ENCODE data around the gene FOXO6. TPM values are rescaled to one million over a fixed set of nuclear protein-coding genes. Genes with fewer than 3 reads are reported as not detected.

Gene FOXO6
- total RNA-seq, 1 donor from 2014 or later, result 2.8 TPM

DNA sequence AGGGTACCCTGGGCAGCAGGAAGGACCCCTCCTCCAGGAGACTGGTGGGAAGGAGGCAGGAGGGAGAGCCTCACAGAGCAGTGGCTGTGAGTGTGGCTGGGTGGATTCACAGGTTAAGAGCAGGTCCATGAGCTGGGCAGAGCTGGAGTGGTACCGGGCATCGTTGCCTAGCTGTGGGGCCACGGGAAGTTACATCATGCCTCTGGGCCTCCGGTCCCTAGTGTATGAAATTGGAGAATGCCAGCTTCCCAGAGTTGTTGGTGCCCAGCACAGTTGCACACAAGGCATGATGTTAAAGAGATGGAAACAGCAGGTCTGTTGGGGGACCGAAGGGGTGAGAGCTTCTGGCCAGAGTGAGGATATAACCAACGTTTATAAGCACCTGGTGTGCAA lies 18.5 kb downstream of the FOXO6 start:
- H3K9me3 Mint-ChIP-seq (ENCODE audit: low read depth), result no peaks in the 10 kb centered on the region
- no peak for TF ChIP-seq CTCF (IDR thresholded peaks at IDR 0.05; ENCODE audit: unreplicated experiment)
- peaks cover 30% of the 10 kb centered on the region for H3K4me1 Mint-ChIP-seq (ENCODE audit: low read depth)
- peaks cover 60% of the 10 kb centered on the region for H3K27me3 Mint-ChIP-seq
- no peak overlapping the region for H3K4me3 Mint-ChIP-seq (ENCODE audit: low read depth)
- H3K27ac Mint-ChIP-seq, result no peak overlapping the region
- no peaks in the 10 kb centered on the region for H3K36me3 Mint-ChIP-seq (ENCODE audit: insufficient read depth)
- no peak for DNase-seq (ENCODE audit: low spot score, unreplicated experiment)

- no peaks in the 10 kb centered on the region for H3K9me3 Mint-ChIP-seq (ENCODE audit: low read depth)
- DNase-seq (ENCODE audit: low spot score, unreplicated experiment), result no peak
- H3K27me3 Mint-ChIP-seq, result peaks cover 65% of the 10 kb centered on the region
- H3K4me3 Mint-ChIP-seq (ENCODE audit: low read depth), result peak overlapping the region; percentile 54
- no peak for TF ChIP-seq CTCF (IDR thresholded peaks at IDR 0.05; ENCODE audit: unreplicated experiment)
- H3K27ac Mint-ChIP-seq, result no peak overlapping the region
- peaks cover 27% of the 10 kb centered on the region for H3K4me1 Mint-ChIP-seq (ENCODE audit: low read depth)
- no peaks in the 10 kb centered on the region for H3K36me3 Mint-ChIP-seq (ENCODE audit: insufficient read depth)
Observed at GRCh38 chr1:41380195-41380594, 19.0 kb downstream of the FOXO6 start.

- Mint-ChIP-seq H3K27ac (no peak overlapping the region), H3K36me3 (ENCODE audit: insufficient read depth) (no peaks in the 10 kb centered on the region), H3K4me1 (ENCODE audit: low read depth) (peaks cover 23% of the 10 kb centered on the region), H3K27me3 (peaks cover 67% of the 10 kb centered on the region), H3K9me3 (ENCODE audit: low read depth) (no peaks in the 10 kb centered on the region), H3K4me3 (ENCODE audit: low read depth) (peak overlapping the region; percentile 63)
- no peak for TF ChIP-seq CTCF (IDR thresholded peaks at IDR 0.05; ENCODE audit: unreplicated experiment)
- no peak for DNase-seq (ENCODE audit: low spot score, unreplicated experiment)
Observed at GRCh38 chr1:41380979-41381691, 19.9 kb downstream of the FOXO6 start.

- no peaks in the 10 kb centered on the region for H3K36me3 Mint-ChIP-seq (ENCODE audit: insufficient read depth)
- peak overlapping the region; percentile 63 for H3K4me3 Mint-ChIP-seq (ENCODE audit: low read depth)
- no peak for DNase-seq (ENCODE audit: low spot score, unreplicated experiment)
- no peak for TF ChIP-seq CTCF (IDR thresholded peaks at IDR 0.05; ENCODE audit: unreplicated experiment)
- no peaks in the 10 kb centered on the region for H3K9me3 Mint-ChIP-seq (ENCODE audit: low read depth)
- peaks cover 23% of the 10 kb centered on the region for H3K4me1 Mint-ChIP-seq (ENCODE audit: low read depth)
- peaks cover 66% of the 10 kb centered on the region for H3K27me3 Mint-ChIP-seq
- no peak overlapping the region for H3K27ac Mint-ChIP-seq
Observed at GRCh38 chr1:41381692-41382479, 20.7 kb downstream of the FOXO6 start.

- H3K4me1 Mint-ChIP-seq (ENCODE audit: low read depth), result peaks cover 27% of the 10 kb centered on the region
- H3K27me3 Mint-ChIP-seq, result peaks cover 63% of the 10 kb centered on the region
- no peak overlapping the region for H3K27ac Mint-ChIP-seq
- DNase-seq (ENCODE audit: low spot score, unreplicated experiment), result no peak
- no peaks in the 10 kb centered on the region for H3K36me3 Mint-ChIP-seq (ENCODE audit: insufficient read depth)
- H3K4me3 Mint-ChIP-seq (ENCODE audit: low read depth), result peak overlapping the region; percentile 29
- TF ChIP-seq CTCF (IDR thresholded peaks at IDR 0.05; ENCODE audit: unreplicated experiment), result no peak
- H3K9me3 Mint-ChIP-seq (ENCODE audit: low read depth), result no peaks in the 10 kb centered on the region
Observed at GRCh38 chr1:41382480-41383090, 21.4 kb downstream of the FOXO6 start.

Data from progenitor cell of endocrine pancreas (in vitro differentiated cells).